ENCODE data around the gene ATP2A1.

Gene ATP2A1

GRCh38 chr16:28876019-28876659, 2.1 kb upstream of the ATP2A1 start:
- no peak overlapping the region for H3K4me3 ChIP-seq (replicated peaks in 1 of 2; ENCODE audit: low read depth in 2 of 2, low read length in 2 of 2)
- DNase-seq (ENCODE audit: low read depth in 2 of 2) = no peak
- no peak for TF ChIP-seq CTCF (IDR thresholded peaks at IDR 0.05; ENCODE audit: low read depth, low read length)

GRCh38 chr16:28876973-28877654, 1.2 kb upstream of the ATP2A1 start:
- TF ChIP-seq CTCF (IDR thresholded peaks at IDR 0.05; ENCODE audit: low read depth, low read length) = no peak
- no peak for DNase-seq (ENCODE audit: low read depth in 2 of 2)
- no peak overlapping the region for H3K4me3 ChIP-seq (replicated peaks in 1 of 2; ENCODE audit: low read depth in 2 of 2, low read length in 2 of 2)

- DNase-seq (ENCODE audit: low read depth in 2 of 2) = no peak
- no peak for TF ChIP-seq CTCF (IDR thresholded peaks at IDR 0.05; ENCODE audit: low read depth, low read length)
- H3K4me3 ChIP-seq (replicated peaks in 1 of 2; ENCODE audit: low read depth in 2 of 2, low read length in 2 of 2) = no peak overlapping the region
Observed at GRCh38 chr16:28877655-28878000, 660 bp upstream of the ATP2A1 start.

- no peak for TF ChIP-seq CTCF (IDR thresholded peaks at IDR 0.05; ENCODE audit: low read depth, low read length)
- no peak for DNase-seq (ENCODE audit: low read depth in 2 of 2)
- H3K4me3 ChIP-seq (replicated peaks in 1 of 2; ENCODE audit: low read depth in 2 of 2, low read length in 2 of 2) = peak overlapping the region; percentile 72 to 74
Observed at GRCh38 chr16:28879261-28879840, 1.1 kb downstream of the ATP2A1 start.

- H3K4me3 ChIP-seq (replicated peaks in 1 of 2; ENCODE audit: low read depth in 2 of 2, low read length in 2 of 2) = peak overlapping the region; percentile 72 to 74
- TF ChIP-seq CTCF (IDR thresholded peaks at IDR 0.05; ENCODE audit: low read depth, low read length) = no peak
- peak; percentile 82 to 83 for DNase-seq (ENCODE audit: low read depth in 2 of 2)
Observed at GRCh38 chr16:28879841-28880588, 1.7 kb downstream of the ATP2A1 start.

- peak overlapping the region in 1 of 2 donors; percentile 47 for H3K4me3 ChIP-seq (replicated peaks in 1 of 2; ENCODE audit: low read depth in 2 of 2, low read length in 2 of 2)
- DNase-seq (ENCODE audit: low read depth in 2 of 2) = no peak
- no peak for TF ChIP-seq CTCF (IDR thresholded peaks at IDR 0.05; ENCODE audit: low read depth, low read length)
Observed at GRCh38 chr16:28880589-28880915, 2.3 kb downstream of the ATP2A1 start.
